ENCODE measurements around the gene PDE6B.

Gene PDE6B

GRCh38 chr4:653080-653821 lies 27.9 kb downstream of the PDE6B start:
- CTCF ChIA-PET = no interaction called here
- no peak for DNase-seq (ENCODE audit: low spot score)
- no peak overlapping the region for H3K27ac ChIP-seq
- POLR2A ChIA-PET (ENCODE audit: low non-redundant PET) = no interaction called here
- no peak for TF ChIP-seq CTCF (conservative IDR thresholded peaks at IDR 0.05; ENCODE audit: low read depth)

DNA sequence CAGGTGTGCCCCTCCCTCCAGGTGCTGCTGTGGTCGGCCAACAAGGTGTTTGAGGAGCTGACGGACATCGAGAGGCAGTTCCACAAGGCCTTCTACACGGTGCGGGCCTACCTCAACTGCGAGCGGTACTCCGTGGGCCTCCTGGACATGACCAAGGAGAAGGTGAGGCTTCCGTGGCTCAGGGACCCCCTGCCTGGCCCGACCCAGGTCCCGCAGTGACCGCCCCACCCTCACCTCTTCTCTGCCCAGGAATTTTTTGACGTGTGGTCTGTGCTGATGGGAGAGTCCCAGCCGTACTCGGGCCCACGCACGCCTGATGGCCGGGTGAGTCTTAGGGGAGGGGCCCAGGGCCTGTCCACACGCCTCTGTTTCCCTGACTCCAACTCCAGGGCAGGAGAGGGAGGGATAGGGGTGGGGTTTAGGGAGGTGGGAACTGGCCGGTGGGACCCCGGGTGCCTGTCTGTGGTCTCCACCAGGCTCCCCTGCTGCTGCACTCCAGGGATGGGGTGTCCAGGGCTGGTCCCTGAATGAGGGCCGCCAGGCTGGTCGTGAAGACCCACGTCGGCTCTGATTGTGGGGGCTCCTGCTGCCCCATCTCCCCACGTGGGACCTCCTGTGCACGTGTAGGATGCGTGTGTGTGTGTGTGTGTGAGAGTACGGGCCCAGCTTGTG lies 28.6 kb downstream of the PDE6B start:
- H3K27ac ChIP-seq = no peak overlapping the region
- no peak for DNase-seq (ENCODE audit: low spot score)
- no peak for TF ChIP-seq CTCF (conservative IDR thresholded peaks at IDR 0.05; ENCODE audit: low read depth)
- POLR2A ChIA-PET (ENCODE audit: low non-redundant PET) = no interaction called here
- CTCF ChIA-PET = no interaction called here

- no peak for TF ChIP-seq CTCF (conservative IDR thresholded peaks at IDR 0.05; ENCODE audit: low read depth)
- ChIA-PET CTCF (no interaction called here), POLR2A (ENCODE audit: low non-redundant PET) (no interaction called here)
- H3K27ac ChIP-seq = no peak overlapping the region
- DNase-seq (ENCODE audit: low spot score) = no peak
Measured at GRCh38 chr4:654503-654845, 29.1 kb downstream of the PDE6B start.

- CTCF ChIA-PET = no interaction called here
- POLR2A ChIA-PET (ENCODE audit: low non-redundant PET) = no interaction called here
- no peak for TF ChIP-seq CTCF (conservative IDR thresholded peaks at IDR 0.05; ENCODE audit: low read depth)
Measured at GRCh38 chr4:654871-655463, 29.6 kb downstream of the PDE6B start.

DNA sequence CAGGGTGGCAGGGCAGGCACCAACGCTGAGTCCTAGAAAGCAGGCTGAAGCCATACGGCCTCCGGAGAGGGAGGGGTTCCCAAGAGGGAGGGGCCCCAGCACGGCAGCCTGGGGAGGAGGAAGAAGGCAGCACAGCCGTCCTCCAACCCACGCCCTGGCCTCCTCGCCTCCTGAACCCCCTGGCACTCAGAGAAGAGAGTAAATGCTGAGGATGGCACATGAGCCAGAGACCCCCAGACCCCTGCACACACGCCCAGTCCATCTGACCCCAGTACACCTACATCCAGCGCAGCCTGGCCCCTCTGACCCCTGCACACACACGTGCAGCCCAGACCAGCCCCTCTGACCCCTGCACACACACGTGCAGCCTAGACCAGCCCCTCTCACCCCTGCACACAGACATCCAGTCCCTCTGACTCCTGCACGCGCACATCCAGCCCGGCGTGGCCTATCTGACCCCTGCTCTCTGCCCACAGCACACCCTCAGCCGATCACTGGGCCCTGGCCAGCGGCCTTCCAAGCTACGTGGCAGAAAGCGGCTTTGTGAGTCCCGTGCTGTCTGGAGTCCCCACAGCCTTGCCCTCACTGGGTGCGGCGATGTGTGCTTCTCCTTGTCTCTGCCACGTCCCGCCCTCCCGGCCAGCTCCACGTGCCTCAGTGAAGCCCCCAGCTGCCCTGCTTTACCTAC lies 30.2 kb downstream of the PDE6B start:
- TF ChIP-seq CTCF (conservative IDR thresholded peaks at IDR 0.05; ENCODE audit: low read depth) = no peak
- no peak overlapping the region for H3K27ac ChIP-seq
- POLR2A ChIA-PET (ENCODE audit: low non-redundant PET) = no interaction called here
- no peak for DNase-seq (ENCODE audit: low spot score)
- CTCF ChIA-PET = no interaction called here

More at GRCh38 chr4:654871-655463, 29.6 kb downstream of the PDE6B start:
- no peak for DNase-seq (ENCODE audit: low spot score)
- no peak overlapping the region for H3K27ac ChIP-seq

DNA sequence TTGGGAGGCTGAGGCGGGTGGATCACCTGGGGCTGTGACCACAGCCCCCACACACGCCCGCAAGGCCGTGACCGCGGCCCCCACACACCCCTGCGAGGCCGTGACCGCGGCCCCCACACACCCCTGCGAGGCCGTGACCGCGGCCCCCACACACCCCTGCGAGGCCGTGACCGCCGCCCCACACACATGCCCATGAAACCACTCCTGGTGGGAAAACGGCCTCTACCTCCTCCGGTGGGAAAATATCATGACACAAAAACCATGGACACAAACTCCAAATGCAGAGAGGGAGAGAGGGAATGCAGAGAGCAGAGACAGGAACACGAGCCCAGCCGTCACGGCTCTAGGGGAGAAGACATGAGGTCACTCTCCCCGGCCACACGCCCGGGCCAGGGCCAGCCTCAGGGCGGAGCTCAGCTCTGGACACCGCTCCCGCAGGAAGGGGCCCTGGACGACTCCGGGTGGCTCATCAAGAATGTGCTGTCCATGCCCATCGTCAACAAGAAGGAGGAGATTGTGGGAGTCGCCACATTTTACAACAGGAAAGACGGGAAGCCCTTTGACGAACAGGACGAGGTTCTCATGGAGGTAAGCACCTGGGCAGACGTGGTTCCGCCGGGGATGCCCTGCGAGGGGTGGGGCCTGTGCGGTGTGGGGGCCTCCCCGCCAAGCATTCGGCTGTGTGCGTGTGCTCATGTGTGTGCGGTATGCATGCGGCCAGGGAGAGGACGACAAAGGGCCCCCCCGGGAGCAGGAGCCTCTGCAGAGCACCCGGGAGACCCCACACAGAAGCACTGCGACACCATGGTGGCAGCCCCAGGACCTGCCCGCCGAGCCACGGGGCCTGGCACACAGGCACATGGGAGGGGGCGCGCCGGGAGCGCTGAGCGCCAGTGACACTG lies 31.3 kb downstream of the PDE6B start:
- no peak for TF ChIP-seq CTCF (conservative IDR thresholded peaks at IDR 0.05; ENCODE audit: low read depth)
- CTCF ChIA-PET = no interaction called here

More for the DNA sequence above, 31.3 kb downstream of the PDE6B start:
- POLR2A ChIA-PET (ENCODE audit: low non-redundant PET) = no interaction called here
- DNase-seq (ENCODE audit: low spot score) = no peak
- no peak overlapping the region for H3K27ac ChIP-seq
